Fibroblast of gingiva (primary cell): ENCODE data around the gene GABBR2.

Source experiments
- DNase-seq: peaks from one replicate; pipeline ENCODE4 v3.0.0-alpha.2; 2011; ENCODE audit warnings: low read depth

Gene GABBR2

GRCh38 chr9:98402019-98402840 lies 306.5 kb downstream of the GABBR2 start:
- no peak for DNase-seq

- DNase-seq = no peak
Measured at GRCh38 chr9:98401140-98402018, 307.4 kb downstream of the GABBR2 start.

- DNase-seq = no peak
Measured at GRCh38 chr9:98399950-98400683, 308.6 kb downstream of the GABBR2 start.

- no peak for DNase-seq
Measured at GRCh38 chr9:98396656-98397055, 312.1 kb downstream of the GABBR2 start.

- DNase-seq = no peak
Measured at GRCh38 chr9:98396236-98396635, 312.5 kb downstream of the GABBR2 start.

- no peak for DNase-seq
Measured at GRCh38 chr9:98391867-98392266, 316.9 kb downstream of the GABBR2 start.

GRCh38 chr9:98391406-98391805 lies 317.3 kb downstream of the GABBR2 start:
- no peak for DNase-seq

- DNase-seq = no peak
Measured at GRCh38 chr9:98385751-98386150, 323.0 kb downstream of the GABBR2 start.

GRCh38 chr9:98383758-98384157 lies 325.0 kb downstream of the GABBR2 start:
- no peak for DNase-seq

- DNase-seq = no peak
Measured at GRCh38 chr9:98381311-98382103, 327.2 kb downstream of the GABBR2 start.

- no peak for DNase-seq
Measured at GRCh38 chr9:98380065-98380681, 328.6 kb downstream of the GABBR2 start.

- DNase-seq = no peak
Measured at GRCh38 chr9:98379572-98379971, 329.2 kb downstream of the GABBR2 start.

- DNase-seq = no peak
Measured at GRCh38 chr9:98378794-98379193, 329.9 kb downstream of the GABBR2 start.

- no peak for DNase-seq
Measured at GRCh38 chr9:98378206-98378780, 330.4 kb downstream of the GABBR2 start.

- peak; percentile 23 for DNase-seq
Measured at GRCh38 chr9:98375138-98375726, 333.5 kb downstream of the GABBR2 start.

- DNase-seq = peak; percentile 49
Measured at GRCh38 chr9:98374385-98375051, 334.2 kb downstream of the GABBR2 start.

- DNase-seq = no peak
Measured at GRCh38 chr9:98373609-98374008, 335.1 kb downstream of the GABBR2 start.

GRCh38 chr9:98372077-98372836 lies 336.5 kb downstream of the GABBR2 start:
- no peak for DNase-seq

GRCh38 chr9:98370976-98371315 lies 337.8 kb downstream of the GABBR2 start:
- DNase-seq = no peak
